Right cardiac atrium (tissue), 5 donors: ENCODE measurements around the gene C17orf50. TPM values are rescaled to one million over a fixed set of nuclear protein-coding genes. Genes with fewer than 3 reads are reported as not detected.

ENCODE experiments used
- ATAC-seq, 2 donors: fragments of 200-7000 bp; cut with Tn5 transposase; one replicate each; pipeline versions ENCODE4 v1.8.0 to v1.9.1; 2020; ENCODE audit warnings: moderate library complexity in 2 of 2, mild to moderate bottlenecking in 1 of 2
- DNase-seq, 3 donors: peaks; one replicate each; pipeline ENCODE4 v3.0.0-alpha.2; 2020
- H3K27ac ChIP-seq: one replicate; pipeline ENCODE4 v1.5.1; 2013; ENCODE audit warnings: mild to moderate bottlenecking, low read length, control low read depth, moderate library complexity
- H3K27me3 ChIP-seq: one replicate; pipeline ENCODE4 v1.6.1; 2013; ENCODE audit not compliant: control insufficient read depth, insufficient read depth
- H3K4me1 ChIP-seq: one replicate; pipeline ENCODE4 v1.6.1; 2013; ENCODE audit warnings: low read length; ENCODE audit not compliant: control insufficient read depth, insufficient read depth
- H3K4me3 ChIP-seq: one replicate; pipeline ENCODE4 v1.5.1; 2013; ENCODE audit warnings: low read length, control low read depth
- H3K9me3 ChIP-seq: one replicate; pipeline ENCODE4 v1.6.1; 2013; ENCODE audit warnings: low read length; ENCODE audit not compliant: control insufficient read depth
- WGBS: extraction: QIAGEN DNeasy Blood & Tissue Kit; methylation state at CpG from one replicate; pipeline ENCODE4 v1.1.7; 2013; 5-methylcytosine and 5-hydroxymethylcytosine counted together
- intact Hi-C, 4 donors: fragments of 100-400 bp; cut with DNase I; formaldehyde crosslinking; loops; one replicate each; pipeline versions ENCODE4 v1.11.0 to v1.14.0; 2022 to 2023
- polyA plus RNA-seq: library from polyadenylated mRNA; stranded (reverse); fragments of 200-250 nt; gene quantifications from one replicate; pipeline ENCODE4 v1.2.3, GENCODE V29; 2013
- total RNA-seq, 4 donors: library from RNA; stranded (reverse); fragmentation: NEBNext Ultra II Directional; extraction: Animal tissue kit (Norgen Biotek cat#: 25700); gene quantifications; one replicate each; pipeline ENCODE4 v1.2.1, GENCODE V29; 2021
- donor health status: healthy with polysubstance abuse.
- donor health status: DM: no; HTN: yes; CAD: no.
- donor health status: DM: no; HTN: no; CAD: no.
- donor health status: DM: no; HTN: yes; CAD: no; lungs with severe emphysema.
- donor health status: DM: yes; HTN: yes; CAD: no.

Gene C17orf50
- total and polyA plus RNA-seq, 5 donors = 0.14 TPM; not detected in 4

GRCh38 chr17:35801583-35802224, 41.0 kb downstream of the C17orf50 start:
- no peak overlapping the region for H3K4me3 ChIP-seq
- H3K4me1 ChIP-seq = peaks cover 2% of the 10 kb centered on the region
- H3K27me3 ChIP-seq = no peaks in the 10 kb centered on the region
- H3K27ac ChIP-seq = peak overlapping the region; percentile 73
- peak; percentile 57 to 66 for ATAC-seq
- intact Hi-C loops = loop anchor here in 1 of 4 donors (5.0 kb wide), 1 partner anchor 34 kb away; no protein-coding TSS in a partner anchor
- H3K9me3 ChIP-seq = no peaks in the 10 kb centered on the region
- peak; percentile 81 to 94 (median 91) for DNase-seq
- WGBS = 36% methylated on average over 9 of the region's 9 CpGs

GRCh38 chr17:35804658-35805192, 44.0 kb downstream of the C17orf50 start:
- H3K9me3 ChIP-seq = no peaks in the 10 kb centered on the region
- no peak overlapping the region for H3K27ac ChIP-seq
- 14% methylated on average over 1 of the region's 1 CpG for WGBS
- H3K27me3 ChIP-seq = no peaks in the 10 kb centered on the region
- ATAC-seq (peak; percentile 59 to 64), DNase-seq (no peak)
- intact Hi-C loops = loop anchor here (1.0 to 5.0 kb wide), 3 partner anchors 37 to 40 kb away; no protein-coding TSS in a partner anchor
- H3K4me1 ChIP-seq = peaks cover 2% of the 10 kb centered on the region
- H3K4me3 ChIP-seq = no peak overlapping the region

GRCh38 chr17:35807371-35808144, 46.9 kb downstream of the C17orf50 start:
- intact Hi-C loops = no loop called here
- H3K4me3 ChIP-seq = no peak overlapping the region
- no peak for DNase-seq
- no peak for ATAC-seq
- no peaks in the 10 kb centered on the region for H3K9me3 ChIP-seq
- H3K4me1 ChIP-seq = no peaks in the 10 kb centered on the region
- H3K27ac ChIP-seq = no peak overlapping the region
- WGBS = 78% methylated on average over 7 of the region's 7 CpGs
- no peaks in the 10 kb centered on the region for H3K27me3 ChIP-seq

- peak overlapping the region; percentile 85 for H3K27ac ChIP-seq
- no peak for ATAC-seq
- 28% methylated on average over 19 of the region's 19 CpGs for WGBS
- H3K9me3 ChIP-seq = no peaks in the 10 kb centered on the region
- intact Hi-C loops = no loop called here
- H3K27me3 ChIP-seq = no peaks in the 10 kb centered on the region
- peak overlapping the region; percentile 86 for H3K4me3 ChIP-seq
- no peak for DNase-seq
- H3K4me1 ChIP-seq = no peaks in the 10 kb centered on the region
Observed at GRCh38 chr17:35808240-35808961, 47.7 kb downstream of the C17orf50 start.

GRCh38 chr17:35808962-35809854, 48.5 kb downstream of the C17orf50 start, which contains the start of gene TAF15:
TAF15 (plus strand) TSS chr17:35809484; CDS start chr17:35809570, 86 bp downstream.
- intact Hi-C loops = no loop called here
- H3K4me3 ChIP-seq = peak within 1 kb of the TSS; percentile 86
- ATAC-seq = peak; percentile 98 to 99
- no peaks in the 10 kb centered on the region for H3K27me3 ChIP-seq
- H3K9me3 ChIP-seq = no peaks in the 10 kb centered on the region
- under 1% methylated on average over 71 of the region's 71 CpGs for WGBS
- DNase-seq = peak; percentile 96 to 98 (median 98)
- H3K27ac ChIP-seq = peak within 1 kb of the TSS; percentile 98
- H3K4me1 ChIP-seq = no peaks in the 10 kb centered on the region

GRCh38 chr17:35809855-35810461, 49.3 kb downstream of the C17orf50 start:
- intact Hi-C loops = no loop called here
- no peaks in the 10 kb centered on the region for H3K9me3 ChIP-seq
- WGBS = under 1% methylated on average over 24 of the region's 24 CpGs
- H3K27me3 ChIP-seq = no peaks in the 10 kb centered on the region
- DNase-seq (no peak), ATAC-seq (no peak)
- H3K27ac ChIP-seq = peak overlapping the region; percentile 98
- peak overlapping the region; percentile 86 for H3K4me3 ChIP-seq
- no peaks in the 10 kb centered on the region for H3K4me1 ChIP-seq

GRCh38 chr17:35811759-35812158, 51.1 kb downstream of the C17orf50 start:
- no peaks in the 10 kb centered on the region for H3K27me3 ChIP-seq
- intact Hi-C loops = no loop called here
- H3K9me3 ChIP-seq = no peaks in the 10 kb centered on the region
- DNase-seq (no peak), ATAC-seq (no peak)
- 80% methylated on average over 6 of the region's 6 CpGs for WGBS
- H3K4me1 ChIP-seq = no peaks in the 10 kb centered on the region
- H3K4me3 ChIP-seq = no peak overlapping the region
- no peak overlapping the region for H3K27ac ChIP-seq

- Histone ChIP-seq H3K4me3 (no peak overlapping the region), H3K27me3 (no peaks in the 10 kb centered on the region), H3K4me1 (peaks cover 2% of the 10 kb centered on the region), H3K9me3 (no peaks in the 10 kb centered on the region), H3K27ac (no peak overlapping the region)
- intact Hi-C loops = no loop called here
- DNase-seq (no peak), ATAC-seq (no peak)
- 87% methylated on average over 5 of the region's 5 CpGs for WGBS
Observed at GRCh38 chr17:35812456-35812855, 51.8 kb downstream of the C17orf50 start.
